Ammon's horn (tissue), 1 donor: ENCODE data around the gene SLC30A9.

Experiments
- DNase-seq: peaks from one replicate; pipeline ENCODE4 v3.0.0-alpha.2; 2016; ENCODE audit warnings: low spot score

The SLC30A9 gene

DNA sequence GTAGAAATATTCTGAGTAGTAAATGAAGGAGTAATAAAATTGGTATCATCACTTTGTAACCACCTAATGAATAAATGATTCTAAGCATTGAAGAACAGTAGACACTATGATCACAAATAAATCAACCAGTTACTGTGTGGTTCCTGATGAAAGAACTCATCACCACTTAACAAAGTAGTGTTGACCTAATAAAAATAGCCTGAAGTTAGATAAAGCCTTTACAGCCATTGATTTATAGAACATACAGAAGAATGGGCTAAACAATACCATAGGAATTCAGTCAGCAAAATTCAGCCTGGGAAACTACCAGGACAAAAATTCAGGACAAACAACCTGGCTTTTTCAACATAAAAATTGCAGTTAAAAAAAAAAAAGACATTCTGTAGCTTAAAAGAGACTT, 9.0 kb downstream of the SLC30A9 start:
- DNase-seq: no peak

DNA sequence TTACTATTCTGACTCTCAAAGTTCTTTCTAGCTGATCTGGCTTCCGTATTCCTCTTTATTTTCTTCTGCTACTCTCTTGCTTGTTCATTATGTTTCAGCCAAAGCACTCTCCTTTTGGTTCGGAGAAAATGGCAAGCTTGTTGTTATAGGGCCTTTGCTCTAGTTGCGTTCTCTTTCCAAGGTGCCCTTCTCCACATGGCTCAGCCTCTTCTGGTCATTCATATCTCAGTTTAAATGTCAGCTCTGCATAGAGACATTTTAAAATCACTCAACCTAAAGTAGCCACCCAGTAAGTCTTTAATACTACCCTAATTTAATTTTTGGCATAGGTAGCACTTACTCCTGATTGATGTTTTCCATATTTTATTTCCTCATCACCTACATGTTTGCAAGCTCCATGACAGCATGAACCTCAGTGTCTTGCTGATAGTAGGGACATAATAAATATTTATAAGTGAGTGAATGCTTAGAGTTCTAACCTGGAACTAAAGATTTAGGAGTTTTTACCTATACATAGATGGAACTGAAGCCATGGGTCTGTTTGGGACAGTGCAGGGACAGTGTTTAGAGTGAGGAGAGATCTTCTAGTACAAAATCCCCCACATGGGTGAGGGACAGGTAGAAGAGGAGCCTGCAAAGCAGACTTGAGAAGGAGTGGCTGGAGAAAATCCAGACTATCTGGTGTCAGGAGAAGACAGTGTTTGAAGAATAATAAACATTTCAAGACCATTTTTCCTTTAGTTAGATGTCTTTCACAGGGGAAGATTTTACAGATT, 17.9 kb downstream of the SLC30A9 start:
- DNase-seq: no peak

DNA sequence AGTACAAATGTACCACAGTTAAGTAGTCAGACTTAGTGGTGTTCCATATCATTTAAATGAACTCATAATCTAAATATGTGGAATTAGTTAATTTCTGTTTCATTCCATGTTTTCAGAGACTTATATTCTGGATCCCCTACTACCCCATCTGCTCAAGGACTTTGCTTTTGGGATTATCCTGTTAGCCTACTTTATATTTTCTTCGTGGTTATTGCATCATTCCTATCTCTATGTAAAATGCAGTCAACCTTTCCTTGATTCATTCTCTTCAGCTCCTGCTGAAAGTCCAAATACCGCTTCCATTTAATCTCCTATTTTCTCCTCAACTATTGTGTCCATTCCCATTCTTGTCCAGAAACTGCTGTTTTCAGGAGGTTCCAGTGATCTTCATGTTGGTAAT, 25.1 kb downstream of the SLC30A9 start:
- no peak for DNase-seq

DNA sequence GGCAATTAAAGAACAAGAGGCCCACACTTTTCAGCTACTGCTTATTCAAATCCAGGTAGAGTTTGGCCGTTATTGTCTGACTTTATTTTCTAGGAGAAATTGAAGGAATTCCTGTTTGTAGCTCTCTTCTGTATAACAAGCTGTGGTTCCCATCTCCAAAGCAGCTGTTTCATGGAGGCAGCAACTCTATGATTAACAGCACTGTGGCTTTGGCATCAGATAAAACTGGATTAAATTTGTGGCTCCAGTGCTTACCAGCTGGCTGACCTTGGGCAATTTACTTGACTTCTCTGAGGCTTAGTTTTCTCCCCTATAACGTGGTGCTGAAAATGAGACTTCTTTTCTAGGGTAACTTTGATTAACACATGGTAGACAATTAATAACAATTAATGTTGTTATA, 28.1 kb downstream of the SLC30A9 start:
- DNase-seq: no peak

DNA sequence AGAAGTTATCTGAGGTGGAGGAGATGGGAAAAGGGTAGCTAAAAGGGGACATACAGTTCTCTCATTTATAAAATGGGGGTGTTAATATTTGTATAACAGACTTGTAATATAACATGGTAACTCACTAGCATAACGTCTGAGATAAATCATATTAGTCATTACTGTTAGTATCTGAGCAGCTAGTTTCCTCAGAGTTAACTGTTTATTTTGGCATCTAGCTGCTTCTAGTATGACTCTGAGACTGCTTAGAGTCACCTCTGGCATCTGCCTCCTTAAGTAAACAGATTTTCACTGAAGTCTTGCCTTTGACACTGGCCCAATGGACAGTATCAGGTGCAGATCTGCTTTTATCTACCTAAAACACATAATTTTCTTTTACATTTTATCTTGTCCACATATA, 58.1 kb downstream of the SLC30A9 start:
- no peak for DNase-seq

DNA sequence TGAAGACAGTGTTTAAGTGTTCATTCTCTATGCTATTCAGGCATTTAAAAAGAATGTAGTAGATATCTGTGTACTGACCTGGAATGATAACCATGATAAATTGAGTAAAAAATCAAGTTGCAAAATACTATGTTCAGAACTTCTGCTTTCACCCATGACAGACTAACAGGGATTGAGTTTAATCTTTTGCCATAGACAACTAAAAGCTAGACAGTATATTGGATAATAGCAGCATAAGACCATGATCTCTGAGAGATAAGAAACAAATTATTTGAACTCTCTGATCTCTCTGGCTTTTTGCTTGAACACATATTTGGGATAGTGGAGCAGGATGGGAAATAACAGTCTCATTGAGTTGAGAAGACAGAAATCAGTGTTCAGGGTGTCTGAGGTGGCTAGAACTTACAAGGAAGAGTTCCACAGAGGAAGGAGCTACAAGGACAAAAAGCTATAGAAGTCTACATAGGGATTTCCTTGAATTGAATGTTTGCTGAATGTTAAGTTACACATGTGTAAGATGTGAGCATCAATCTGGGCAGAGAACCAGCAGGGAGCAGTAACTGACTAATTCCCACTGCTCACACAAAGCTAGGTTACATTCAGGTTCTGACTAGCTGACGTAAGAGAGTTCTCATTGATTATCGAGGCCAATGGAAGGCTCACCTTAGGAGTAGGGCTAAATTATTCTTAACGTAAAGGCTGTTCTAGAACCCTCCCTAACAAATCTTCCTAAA, 60.4 kb downstream of the SLC30A9 start:
- no peak for DNase-seq

DNA sequence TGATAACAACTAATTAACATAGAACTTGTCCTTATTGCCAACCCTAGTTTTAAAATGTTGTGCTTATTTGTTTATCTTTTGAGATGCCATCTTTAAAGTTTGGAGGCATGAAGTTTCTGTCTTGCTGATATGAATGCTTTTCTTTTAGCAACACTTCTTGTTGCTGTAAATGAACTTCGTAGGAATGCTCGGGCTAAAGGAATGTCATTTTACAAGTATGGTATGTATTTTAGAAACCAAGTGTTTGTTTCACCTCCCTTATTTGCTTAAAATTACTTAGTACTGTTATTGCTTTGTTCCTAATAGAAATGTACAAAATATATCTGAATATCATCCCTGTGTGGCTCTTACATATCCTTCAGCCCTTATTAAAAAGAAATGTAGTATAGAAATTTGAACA, 76.1 kb downstream of the SLC30A9 start:
- no peak for DNase-seq

DNA sequence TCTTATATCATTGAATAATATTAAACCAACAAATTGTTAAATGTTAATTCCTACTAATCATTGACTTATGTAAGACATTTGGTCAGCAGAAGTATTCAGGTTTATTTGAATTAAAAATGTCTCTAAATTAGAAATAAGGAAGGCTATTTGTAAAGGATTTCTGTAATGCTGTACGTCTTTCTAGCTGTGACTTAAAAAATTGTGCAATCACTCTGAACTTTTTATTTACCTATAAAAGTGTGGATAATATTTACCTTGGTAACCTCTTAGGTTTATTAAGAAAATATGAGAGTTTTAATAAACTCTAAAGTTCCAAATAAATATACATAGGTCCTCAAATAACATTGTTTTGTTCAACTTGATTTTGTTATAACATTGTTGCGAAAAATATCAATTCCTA, 76.9 kb downstream of the SLC30A9 start:
- no peak for DNase-seq

DNA sequence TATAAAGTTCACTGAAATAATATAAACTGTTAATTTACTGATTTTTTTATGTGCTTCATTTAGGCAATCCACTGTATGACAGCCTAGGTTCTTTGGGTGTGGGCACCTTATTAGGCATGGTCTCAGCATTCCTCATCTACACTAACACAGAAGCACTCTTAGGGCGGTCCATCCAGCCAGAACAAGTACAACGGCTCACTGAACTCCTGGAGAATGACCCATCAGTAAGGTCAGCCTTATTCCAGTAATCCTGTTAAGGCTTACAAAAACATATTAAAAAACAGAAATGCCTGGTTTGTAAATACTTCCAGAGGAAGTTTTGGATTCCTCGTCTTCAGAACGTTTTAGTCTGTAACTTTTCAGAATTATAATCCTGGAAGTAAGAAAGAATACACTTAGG, 80.1 kb downstream of the SLC30A9 start:
- no peak for DNase-seq

DNA sequence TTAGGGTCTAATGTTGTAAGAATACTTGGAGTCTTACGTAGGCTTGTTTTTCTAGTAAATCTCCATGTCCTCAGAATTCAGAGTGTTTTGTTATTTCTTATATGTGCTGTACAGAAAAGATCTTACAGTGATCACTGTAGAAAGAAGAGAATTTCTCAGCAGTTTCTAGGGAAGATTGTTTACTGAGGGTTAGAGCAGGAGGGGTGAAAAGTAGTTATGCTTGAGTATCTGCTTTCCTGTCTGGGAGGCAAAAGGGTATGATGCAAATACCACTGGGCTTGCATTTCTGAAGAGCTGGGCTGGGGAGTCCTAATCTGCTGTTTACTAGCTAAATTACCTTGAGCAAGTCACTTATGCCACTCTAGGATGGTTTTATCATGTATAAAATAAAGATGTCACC, 84.0 kb downstream of the SLC30A9 start:
- no peak for DNase-seq

DNA sequence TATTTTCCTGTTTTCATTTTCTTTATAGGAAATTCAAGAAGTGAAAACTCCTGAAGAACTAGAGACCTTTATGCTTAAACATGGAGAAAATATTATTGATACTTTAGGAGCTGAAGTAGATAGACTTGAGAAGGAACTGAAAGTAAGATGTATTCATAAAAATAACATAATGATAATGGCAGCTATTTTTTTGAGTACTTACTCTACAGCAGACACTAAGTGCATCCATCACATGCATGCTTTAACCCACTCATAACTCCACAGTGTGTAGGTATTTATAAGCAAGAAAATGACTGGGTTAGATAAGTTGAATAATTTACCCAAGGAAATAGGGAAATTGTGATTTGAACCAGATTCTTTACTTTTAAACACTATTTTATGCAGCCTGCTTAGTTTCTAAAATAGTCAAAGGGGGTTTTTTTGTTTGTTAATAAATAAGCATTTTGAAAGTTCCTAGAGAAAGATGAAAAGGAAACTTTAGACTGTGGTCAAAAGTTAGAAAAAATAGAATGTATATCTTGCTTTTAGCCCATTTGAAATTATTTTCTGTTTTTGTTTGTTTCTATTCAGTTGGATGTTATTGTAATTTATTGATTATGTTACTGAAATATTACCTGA, 88.0 kb downstream of the SLC30A9 start:
- DNase-seq: no peak

DNA sequence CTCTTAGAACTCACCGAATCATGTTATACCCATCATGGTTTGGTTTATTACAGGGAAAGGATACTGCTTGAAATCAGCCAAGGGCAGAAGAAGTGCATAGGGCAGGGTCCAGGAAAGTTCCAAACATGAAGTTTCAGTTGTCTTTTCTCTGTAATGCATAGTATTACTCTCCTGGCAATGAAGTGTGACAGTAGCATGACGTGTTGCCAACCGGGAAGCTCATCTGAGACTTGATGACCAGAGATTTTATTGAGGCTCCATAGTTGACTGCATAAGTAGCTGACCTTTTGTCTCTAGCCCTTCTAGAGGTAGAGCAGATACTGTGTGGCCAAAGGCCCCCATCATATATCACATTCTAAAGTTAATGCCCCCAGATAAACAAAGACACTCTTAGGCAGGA, 90.0 kb downstream of the SLC30A9 start:
- no peak for DNase-seq

DNA sequence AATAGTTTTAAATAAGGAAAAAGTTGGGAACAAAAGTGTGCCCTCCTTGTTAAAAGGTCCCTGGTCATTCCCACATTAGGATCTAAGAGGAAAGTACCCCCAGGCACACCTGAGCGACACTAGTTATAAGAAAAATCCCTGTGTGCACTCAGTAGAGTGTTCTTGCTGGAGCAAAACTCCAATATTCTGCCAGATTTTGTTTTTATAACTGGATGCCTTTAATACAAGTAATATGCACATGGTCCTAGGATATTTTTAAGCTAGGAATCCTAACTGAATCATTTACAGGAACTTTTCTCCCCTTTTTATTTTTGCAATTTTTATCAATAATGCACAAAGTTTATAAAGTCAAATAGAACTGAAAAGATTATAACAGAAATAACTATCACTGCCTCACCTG, 93.5 kb downstream of the SLC30A9 start:
- no peak for DNase-seq

DNA sequence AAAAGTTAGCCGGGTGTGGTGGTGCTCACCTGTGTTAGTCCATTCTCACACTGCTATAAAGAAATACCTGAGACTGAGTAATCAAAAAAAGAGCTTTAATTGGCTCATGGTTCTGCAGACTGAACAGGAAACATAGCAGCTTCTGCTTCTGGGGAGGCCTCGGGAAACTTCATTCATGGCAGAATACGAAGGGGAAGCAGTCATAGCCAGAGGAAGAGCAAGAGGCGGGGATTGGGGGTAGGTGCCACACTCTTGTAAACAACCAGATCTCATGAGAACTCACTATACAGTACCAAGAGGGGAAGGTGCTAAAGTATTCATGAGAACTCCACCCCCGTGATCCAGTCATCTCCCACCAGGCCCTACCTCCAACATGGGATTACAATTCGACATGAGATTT, 98.1 kb downstream of the SLC30A9 start:
- no peak for DNase-seq

DNA sequence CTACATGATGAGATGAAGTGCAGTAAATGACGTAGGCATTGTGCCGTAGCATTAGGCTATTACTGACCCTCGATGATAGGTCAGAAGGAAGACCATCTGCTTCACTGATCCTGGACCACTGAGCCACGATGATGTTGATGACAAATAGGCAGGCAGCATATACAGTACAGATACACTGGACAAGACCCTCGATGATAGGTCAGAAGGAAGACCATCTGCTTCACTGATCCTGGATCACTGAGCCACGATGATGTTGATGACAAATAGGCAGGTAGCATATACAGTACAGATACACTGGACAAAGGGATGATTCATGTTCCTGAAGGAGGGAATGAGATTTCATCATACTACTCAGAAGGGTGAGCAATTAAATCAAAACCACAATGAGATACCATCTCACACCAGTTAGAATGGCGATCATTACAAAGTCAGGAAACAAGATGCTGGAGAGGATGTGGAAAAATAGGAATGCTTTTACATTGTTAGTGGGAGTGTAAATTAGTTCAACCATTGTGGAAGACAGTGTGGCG, 111.2 kb downstream of the SLC30A9 start:
- no peak for DNase-seq

DNA sequence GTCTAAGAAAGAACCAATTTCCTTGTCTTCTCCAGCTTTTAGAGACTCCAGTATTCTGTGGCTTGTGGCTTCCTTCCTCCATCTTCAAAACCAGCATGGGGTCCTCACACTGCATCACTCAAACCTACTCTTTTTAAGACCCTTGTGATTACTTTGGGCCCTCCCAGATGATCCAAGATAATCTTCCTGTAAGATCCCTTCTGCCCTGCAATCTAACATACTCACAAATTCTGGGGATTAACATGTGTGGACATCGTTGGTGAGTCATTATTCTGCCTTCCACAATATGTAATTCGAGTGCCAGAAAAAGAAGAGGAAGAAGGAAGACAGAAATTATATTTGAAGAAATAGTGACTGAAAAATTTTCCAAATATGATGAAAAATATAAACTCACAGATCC, 114.2 kb downstream of the SLC30A9 start:
- DNase-seq: no peak

DNA sequence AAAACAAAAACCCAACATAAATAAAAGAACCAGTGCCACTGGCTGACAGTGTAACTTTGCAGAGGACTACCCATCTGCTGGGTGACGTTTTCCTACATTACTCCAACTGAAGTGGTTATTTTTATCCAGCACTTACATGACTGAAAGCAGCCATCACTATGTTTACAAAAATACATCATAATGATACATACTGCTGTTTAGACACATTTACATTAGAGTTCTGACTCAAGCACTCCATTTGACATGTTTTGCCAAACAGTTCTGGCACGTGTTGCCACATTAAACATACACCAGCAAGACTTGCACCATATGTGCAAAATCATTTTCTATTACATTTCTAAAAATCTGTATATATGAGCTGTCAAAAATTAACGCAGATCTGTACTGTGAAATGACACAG, 122.5 kb downstream of the SLC30A9 start:
- no peak for DNase-seq

DNA sequence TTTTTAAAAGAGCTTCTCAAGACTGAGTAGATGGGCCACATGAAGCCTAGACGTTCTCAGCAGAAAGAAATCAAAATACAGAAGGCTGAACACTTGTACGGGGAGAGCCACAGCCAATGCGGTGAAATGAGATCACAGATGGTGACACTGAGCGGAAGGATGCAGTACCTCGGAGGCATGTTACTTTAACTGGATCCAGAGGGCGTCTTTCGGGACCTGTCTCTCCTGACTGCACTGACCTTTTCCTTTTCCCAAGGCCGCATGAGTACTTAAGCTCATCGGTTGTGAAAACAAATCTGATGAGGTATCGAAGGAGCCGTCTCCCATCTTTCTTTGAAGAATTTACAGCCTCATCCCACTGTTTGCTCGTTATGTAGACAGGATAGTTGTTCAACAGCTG, 129.6 kb downstream of the SLC30A9 start:
- DNase-seq: no peak

DNA sequence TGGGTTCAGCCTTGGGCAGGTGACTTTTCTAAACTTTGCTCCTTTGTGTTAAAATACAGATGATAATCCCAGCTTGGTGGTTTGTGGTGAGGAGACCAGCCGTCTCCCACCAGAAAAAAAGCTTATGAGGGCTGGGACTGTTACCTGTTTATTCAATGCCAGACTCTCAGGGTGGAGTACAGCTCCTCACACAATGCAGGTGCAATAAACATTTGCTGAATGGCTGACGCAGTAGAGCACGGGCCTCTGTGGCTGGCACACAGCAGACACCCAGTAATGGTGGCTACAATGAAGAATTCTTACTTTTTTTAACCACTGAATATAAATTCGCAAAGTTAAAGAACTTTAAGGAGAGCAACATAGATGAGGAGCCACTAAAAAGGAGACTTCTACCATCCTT, 131.9 kb downstream of the SLC30A9 start:
- no peak for DNase-seq

DNA sequence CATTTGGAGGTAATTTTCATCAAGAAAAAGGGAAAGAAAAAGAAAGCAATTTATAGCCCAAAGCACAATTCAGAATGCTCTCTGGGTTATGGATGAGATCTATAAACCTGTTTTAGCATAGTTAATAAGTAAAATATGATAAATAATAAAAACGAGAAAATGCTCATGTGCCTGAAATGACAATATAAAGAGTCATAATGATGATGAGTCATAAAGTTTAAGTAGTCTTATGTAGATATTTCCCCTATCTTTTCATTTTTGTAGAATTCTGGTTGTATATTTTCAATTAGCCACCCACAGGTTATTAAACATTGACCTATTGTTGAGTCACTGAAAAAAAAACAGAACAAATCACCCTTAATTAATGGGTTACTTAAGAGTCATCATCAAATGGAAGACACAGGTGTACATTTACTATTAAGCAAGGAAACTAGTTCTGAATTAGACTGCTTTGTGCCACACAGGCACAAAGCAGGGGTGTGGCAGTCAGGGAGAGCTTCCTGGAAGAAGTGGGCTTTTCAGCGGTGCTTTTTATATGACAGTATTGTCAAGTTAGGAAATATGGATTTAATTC, 132.8 kb downstream of the SLC30A9 start:
- DNase-seq: no peak

DNA sequence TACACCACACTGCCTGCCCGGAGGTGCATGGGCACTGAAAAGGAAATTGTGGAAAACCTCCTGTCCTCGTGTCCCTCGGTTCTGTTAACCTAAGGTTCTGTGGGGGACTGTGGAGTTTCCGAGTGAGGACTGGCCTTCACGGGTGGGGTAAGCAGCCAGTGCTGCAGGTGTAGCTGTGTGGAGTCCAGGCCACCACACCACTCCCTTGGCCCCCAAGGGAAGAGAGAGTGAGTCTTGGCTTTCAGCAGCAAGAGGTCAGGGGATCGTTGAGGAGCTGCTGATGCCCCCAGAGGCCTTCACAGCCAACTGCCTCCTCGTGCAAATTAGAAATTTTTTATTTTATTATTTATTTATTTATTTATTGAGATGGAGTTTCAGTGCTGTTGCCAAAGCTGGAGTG, 141.8 kb downstream of the SLC30A9 start:
- no peak for DNase-seq

DNA sequence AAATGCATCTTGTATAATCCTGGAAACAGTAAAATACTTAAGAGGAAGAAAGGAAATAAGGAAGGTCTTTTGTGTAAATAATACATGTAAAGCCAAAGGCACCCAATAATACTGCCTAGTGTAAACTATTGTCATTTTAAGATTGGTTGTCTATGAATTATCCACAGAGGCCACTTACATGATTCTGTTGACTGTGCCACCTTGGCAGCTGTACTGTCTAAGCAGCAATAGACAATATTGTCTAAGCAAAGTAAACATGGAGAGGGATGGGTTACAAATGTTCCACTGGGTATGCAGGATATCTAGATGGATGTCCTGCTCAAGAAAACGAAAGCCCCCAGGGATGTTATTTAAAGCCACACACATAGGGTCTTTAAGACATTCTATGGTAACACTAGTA, 142.7 kb downstream of the SLC30A9 start:
- no peak for DNase-seq

DNA sequence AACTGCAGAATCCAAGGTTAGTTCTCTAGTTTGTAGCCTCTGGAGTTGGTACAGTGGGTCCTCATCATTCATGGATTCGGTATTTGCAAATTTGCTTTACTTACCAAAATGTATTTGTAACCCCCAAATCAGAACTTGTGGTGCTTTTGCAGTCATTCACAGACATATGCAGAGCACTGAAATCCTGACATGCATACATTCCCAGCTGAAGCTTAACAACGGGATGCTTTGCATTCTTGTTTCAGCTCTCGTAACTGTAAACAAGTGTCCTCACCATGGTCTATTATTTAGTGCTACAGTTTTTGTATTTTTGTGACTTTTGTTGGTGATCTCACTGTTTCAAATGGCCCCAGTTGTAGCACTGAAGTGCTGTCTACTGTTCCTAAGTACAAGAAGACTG, 146.0 kb downstream of the SLC30A9 start:
- DNase-seq: no peak
